GDM1 (cell line): Measurements from ENCODE around the gene TRAPPC12.
"Not testable (repeated sequence)": the region's sequence is repeated elsewhere in the genome, so short reads cannot be mapped to it uniquely, and the experiment has no call there.

Source experiments
- DNase-seq: peaks from one replicate; lab custom pipeline; 2025; lab: John Stamatoyannopoulos, UW

Gene TRAPPC12

DNA sequence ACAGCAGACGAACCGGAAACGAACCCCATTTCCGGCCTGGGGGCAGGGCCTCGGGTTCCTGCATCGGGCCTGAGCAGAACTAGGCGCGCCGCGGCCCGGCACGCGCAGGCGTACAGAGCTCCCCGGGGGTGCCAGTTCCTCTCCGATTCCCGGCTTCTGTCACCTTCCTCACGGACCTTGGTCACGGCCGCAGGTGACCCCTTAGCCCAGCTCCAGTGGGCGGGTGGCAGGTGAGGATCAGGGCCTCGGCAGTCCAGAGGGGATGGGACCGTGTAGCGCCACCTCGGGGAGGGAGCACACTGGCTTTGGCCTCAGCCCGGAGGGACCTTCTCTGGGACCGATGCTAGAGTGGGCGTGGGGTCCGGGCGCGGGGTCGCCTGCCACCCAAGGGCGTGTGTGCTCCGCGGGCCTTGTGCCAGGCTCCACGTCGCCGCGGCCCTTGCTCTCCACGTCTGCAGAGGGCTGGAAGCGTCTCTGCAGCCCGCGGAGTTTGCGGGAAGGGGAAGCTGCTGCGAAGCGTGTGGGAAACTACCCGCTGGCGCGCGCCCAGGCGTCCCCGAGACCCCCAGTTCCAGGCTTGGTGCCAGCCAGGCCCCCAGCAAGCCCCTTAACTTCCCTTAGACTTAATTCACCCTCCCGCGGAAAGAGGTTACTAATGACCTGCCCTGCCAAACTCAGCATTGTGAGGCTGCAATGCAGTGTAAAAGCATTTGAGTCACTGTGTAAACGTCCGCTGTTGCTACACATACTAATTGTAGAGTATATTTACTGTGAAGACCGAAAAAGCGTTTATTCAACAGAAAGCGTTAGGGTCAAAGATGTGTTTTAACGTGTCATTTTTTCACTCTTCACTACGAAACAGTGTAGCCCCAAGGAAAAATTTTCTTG, at the start of gene TRAPPC12:
Gene TRAPPC12, plus strand, starts transcription at position 48 of the 888 bp plus-strand sequence. CDS start 7,930 bp downstream, outside the sequence.
- DNase-seq = peak; percentile 86

DNA sequence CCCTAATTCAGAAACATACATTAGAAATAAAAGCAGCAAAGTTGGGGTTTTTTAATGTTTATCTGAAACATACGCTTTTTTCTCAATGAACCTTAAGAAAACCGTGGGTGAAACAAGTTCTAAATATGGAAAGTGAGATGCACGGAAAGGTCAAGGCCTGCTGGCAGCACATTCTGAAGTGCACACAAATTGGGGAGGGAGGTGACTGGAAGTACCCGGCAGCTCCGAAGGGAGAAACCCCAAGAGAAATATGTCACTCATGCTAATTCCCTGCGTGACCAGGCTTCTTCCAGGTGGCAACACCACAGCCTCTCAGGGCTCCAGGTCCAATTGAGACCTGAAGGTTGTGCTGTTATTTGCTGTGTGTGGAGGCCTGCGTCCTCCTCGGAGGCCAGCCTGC, 47.4 kb upstream of the TRAPPC12 start:
- no peak for DNase-seq

DNA sequence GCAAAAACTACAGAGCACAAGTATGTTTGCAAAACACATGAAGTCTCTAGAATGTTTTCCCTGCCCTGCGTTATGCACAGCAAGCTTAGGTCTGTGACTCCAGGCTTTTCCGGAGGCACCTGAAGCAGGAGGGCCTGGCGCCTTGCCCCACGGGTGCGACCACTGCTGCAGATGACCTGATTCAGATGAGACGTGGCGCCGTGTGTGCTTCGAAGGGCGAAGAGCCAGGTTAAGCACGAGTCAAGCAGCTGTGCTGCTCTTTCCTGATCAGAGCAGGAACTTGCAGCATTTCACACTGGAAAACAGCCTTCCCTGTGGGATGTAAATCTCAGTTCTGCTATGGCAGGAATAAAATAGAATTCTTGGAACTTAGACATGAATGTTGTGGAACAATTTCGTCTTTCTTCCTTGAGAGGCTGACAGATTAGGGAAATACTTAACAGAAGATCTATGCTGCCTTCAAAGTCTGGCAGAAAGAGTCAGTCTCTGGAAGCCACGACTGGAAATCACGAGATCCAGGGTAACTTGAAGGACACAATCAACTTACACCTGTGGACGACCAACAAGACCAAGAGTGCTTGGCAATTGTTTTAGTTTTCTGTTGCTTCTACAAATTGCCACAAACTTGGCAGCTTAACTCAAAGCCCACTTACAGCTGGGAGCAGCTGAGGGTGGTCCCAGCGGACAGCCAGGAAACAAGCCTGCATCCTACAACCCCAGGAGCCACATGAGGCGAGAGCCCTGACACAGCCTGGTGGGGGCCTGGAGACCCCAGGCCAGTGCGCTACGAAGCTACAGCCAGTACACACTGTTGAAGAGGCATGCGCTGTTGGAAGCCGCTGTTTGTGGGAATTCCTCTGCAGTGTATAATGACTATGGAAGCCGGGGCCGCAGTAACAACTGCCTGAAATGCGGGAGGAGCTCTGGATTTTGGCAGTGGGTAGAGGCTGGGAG, 44.8 kb upstream of the TRAPPC12 start:
- no peak for DNase-seq

DNA sequence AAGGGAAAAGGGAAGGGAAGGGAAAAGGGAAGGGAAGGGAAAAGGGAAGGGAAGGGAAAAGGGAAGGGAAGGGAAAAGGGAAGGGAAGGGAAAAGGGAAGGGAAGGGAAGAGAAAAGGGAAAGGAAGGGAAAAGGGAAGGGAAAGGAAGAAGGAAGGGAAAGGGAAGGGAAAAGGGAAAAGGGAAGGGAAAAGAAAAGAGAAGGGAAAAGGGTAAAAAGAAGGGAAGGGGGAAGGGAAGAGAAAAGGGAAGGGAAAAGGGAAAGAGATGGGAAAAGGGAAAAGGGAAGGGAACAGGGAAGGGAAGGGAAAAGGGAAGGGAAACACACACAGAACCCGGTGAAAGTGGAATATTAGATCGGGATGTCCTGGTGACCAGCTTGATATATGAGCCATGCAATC, 42.6 kb upstream of the TRAPPC12 start:
- no peak for DNase-seq

DNA sequence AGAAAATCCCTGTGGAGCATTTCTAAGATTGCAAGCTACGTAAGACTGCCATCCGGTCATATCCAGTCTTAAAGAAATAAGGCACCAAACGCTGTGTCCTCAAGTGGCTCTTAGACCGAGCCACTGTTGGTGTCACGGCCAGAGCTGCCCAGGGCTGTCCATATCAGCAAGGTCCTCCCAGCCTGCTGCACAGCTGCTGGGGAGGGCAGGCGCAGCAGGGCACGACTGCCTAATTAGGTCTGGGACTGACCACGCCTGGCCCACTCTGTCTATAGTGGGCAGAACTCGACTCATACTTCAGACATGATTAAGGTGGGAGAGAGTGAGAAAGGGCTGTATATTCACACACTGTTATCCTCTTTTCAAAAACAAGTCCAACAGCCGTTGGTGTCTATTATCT, 41.2 kb upstream of the TRAPPC12 start:
- DNase-seq = no peak

DNA sequence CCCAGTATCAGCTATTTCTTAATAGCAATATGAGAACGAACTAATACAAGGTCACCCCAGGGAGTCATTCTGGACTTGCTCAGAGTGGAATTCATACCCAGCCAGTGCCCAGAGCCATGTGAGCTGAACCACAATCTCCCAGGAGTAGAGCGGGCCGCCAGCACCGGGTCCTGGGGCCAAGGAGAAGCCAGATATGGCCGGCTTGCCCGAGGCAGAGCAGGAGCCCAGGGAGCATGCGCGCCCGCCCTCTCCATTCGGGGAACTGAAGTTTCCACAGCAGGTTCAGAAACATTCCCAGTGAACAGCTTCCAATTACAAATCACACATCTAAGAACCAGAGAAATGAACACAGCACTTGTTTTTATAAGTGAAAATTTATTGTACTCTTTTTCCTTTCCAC, 39.4 kb upstream of the TRAPPC12 start:
- no peak for DNase-seq

DNA sequence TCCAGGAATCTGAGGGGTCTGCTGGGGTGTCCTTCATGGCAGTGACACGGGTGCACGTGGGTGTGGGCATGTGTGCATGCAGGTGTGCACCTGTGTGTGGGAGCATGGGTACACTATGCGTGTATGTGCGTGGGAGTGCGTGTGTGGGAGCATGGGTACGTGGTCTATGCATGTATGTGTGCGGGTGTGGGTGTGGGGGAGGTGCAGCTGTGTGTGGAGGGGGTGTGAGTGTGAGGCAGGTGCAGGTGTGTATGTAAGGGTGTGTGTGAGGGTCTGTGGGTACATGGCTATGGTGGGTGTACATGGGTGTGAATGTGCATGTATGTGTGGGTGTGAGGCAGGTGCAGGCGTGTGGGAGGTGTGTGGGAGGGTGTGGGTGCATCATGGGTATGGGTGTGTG, 38.2 kb upstream of the TRAPPC12 start:
- DNase-seq = no peak

DNA sequence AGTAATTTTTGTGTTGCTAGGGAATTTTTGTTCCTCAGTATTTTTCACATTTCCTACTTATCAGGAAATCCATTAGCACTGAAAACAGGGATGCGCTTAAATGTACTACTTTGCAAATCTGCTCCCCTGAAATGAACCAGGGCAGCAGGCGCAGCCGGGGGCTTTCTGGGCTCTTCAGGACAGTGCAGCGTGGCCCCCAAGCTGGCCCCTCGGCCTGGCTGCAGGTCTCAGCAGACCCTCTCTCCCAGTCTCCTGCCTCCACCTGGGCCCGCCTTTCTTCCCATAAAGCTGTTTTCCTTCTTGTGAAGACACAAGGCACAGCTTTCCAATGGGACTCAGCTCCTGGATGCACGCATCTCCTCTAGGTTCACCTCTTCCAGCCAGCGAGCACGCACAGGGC, 37.2 kb upstream of the TRAPPC12 start:
- DNase-seq = no peak

DNA sequence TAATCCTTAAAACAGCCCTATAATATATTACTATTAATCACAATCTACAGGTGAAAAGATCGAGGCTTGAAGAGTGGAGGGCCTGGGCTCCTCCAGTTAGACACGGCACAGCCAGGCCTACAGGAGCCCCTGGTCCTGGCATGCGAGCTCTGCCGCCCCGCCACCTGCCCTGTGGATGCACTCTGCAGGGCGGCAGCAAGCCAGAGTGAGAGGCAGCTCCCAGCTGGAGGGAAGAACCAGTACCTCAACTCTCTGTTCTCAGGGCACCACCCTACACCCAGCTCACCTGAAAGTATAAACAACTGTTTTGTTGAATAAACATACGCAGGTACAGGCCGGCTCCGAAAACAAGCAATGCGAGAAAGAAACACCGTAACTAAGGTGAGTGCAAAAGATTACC, 36.5 kb upstream of the TRAPPC12 start:
- no peak for DNase-seq

DNA sequence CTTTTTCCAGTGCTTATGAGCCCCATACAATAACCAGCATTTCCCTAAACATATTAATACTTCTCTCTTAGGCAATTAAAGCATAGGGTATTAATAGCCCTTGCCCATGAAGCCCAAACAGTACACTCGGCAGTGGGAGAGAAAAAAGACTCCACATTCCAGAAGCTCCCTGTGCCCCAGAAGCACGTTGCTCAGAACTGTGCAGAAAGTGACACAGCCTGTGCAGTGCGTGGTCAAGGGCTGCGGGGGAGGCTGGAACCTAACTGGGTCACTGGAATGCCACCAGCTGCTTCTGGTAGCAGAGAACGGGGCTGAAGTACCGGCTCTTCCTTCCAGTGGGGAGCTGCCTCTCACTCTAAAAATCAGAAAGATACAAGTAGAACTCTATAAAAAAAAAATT, 34.6 kb upstream of the TRAPPC12 start:
- no peak for DNase-seq

DNA sequence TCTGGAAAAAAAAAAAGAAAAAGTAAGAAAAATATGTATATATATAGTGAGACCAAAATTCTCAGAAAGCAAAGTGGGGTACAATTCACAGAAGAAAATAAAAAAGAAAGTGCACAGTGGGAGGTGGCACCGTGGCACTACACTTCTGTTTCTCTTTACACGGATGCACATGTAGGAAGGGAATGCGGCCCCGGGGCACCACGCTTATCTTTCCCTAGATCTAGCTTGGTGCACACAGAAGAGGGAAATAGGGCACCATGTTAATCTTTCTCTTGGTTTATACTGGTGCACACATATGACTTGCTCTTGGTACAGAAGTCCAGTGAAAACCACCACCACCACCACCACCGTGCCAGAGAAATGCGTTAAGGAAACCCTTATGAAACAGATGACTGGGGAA, 33.9 kb upstream of the TRAPPC12 start:
- no peak for DNase-seq

DNA sequence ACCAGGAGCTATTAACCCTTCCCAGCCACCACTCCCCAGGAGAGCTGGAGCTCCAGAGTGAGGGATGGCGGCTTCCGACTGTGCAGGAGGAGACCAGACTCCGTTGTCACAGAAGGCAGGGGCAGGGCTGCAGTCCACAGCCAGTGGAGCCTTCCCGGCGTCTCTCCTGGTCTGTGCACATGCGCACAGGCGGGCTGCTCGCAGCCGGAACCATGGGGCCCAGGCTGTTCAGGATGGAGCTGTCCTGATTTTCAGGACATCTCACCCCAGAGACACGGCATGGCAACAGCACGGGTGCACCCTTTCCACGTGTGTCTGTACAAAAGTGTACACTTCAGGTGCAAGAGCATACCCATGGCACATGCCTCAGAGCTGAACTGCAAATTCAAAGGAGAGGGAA, 30.7 kb upstream of the TRAPPC12 start:
- no peak for DNase-seq

DNA sequence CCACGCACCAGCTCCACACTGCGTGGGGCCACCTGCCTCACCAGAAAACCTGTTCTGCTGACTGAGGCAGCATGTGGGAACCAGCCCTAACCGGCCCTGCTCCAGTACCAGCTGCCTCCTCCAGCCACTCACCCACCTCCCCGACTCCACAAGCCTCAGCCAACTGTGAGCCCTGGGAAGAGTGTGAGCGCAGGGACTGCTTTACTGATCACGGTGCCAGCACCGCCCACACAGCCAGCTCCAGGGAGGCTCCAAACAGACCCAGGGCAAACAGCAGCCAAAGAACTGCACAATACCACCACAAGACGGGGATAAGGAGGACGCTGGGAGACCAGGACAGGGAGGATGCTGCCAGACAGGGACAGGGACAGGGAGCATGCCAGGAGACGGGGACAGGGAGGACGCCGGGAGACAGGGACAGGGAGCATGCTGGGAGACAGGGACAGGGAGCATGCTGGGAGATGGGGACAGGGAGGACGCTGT, 30.2 kb upstream of the TRAPPC12 start:
- DNase-seq = no peak

DNA sequence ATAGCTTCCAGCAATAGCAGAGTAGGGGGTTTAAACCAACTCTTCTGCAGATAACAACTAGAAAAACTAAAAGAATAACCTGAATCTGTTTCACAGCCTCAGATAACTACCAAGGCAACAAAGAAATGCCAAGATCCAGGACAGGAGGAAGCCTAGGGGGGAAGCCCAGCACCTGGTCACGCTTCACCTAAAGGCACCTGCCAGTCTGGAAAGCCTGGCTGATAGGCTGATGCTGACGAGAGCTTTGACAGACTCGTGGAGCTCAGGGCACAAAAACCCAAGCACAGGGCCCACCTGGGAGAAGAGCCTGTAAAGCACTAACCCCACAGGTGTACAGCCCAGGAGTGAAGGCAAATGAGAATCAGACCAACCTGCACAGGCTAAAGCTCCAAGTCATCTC, 24.5 kb upstream of the TRAPPC12 start:
- DNase-seq = no peak

DNA sequence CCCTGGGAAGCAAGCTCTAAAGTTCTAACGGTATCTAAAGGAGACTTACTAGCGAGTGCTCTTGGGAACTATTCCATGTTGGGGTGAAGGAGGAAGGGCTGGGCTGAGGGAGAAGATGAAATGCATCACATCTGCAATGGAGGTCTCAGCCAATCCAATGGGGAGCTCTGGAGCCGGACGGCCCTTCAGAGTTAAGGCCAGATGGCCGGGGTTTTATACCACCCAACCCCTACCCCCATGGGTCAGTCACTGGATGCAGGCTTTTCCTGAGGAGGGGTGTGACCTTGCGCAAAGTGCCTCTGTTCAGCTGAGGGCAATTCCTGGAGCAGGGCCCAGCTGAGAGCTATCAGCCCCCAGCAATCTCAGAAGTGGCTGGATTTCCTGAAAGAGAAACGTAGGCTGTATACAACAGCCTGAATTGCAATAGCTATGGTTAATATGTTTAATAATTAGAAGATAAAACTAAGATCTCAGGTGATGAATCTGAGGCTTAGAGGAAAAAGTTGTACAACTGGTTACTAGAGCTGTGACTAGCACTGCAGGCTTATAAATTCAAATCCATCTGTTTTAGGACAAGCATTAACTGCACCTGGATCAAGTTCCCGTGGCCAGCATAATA, 23.4 kb upstream of the TRAPPC12 start:
- no peak for DNase-seq

DNA sequence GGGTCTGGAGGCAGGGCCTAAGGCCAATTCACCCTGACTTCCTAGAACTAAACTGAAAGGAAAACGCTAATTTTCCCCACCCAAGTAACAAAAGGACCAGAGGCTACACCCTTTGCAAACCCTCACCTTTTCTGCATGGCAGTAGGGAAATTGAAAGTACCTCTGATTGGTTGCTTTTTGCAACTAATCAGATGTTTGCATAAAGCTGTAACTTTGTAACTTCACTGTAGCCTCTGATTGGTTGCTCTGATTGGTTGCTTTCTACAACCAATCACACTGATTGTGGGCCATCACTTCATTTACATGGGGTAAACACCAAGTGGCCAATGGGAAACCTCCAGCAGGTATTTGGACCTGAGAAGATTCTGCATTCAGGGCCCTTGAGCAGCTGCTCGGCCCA, 22.7 kb upstream of the TRAPPC12 start:
- DNase-seq = no peak

DNA sequence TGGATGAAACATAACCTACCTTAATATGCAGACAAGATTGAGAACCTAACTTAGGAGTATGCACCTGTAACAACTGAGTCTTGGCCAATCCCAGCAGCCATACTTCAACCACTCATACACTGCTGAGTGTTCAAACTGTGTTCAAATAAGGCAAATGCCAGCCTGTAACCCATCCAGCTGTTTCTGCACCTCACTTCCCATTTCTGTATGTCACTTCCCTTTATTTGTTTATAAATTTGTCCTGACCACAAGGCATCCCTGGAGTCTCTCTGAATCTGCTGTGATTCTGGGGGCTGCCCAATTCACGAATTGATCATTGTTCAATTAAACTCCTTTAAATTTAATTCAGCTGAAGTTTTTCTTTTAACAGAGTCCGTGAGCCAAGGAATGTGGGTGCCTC, 22.0 kb upstream of the TRAPPC12 start:
- not testable (repeated sequence) for DNase-seq

DNA sequence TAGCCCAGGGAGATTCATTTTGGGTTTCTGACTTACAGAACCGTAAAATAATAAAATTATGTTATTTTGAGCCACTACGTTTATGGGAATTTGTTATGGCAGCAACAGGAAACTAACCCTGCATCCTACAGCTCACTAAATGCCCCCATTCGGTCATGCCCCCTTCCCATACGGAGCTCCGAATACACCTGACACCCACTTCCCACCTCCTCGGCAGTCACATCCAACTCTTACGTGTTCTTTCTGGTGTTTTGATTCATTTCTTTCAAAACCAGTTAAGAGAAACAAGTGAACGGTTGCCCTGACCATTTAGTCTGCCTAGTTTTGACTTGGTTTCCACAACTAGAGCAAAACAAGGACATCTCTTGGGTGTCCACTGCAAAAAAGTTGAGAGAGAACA, 21.6 kb upstream of the TRAPPC12 start:
- no peak for DNase-seq

DNA sequence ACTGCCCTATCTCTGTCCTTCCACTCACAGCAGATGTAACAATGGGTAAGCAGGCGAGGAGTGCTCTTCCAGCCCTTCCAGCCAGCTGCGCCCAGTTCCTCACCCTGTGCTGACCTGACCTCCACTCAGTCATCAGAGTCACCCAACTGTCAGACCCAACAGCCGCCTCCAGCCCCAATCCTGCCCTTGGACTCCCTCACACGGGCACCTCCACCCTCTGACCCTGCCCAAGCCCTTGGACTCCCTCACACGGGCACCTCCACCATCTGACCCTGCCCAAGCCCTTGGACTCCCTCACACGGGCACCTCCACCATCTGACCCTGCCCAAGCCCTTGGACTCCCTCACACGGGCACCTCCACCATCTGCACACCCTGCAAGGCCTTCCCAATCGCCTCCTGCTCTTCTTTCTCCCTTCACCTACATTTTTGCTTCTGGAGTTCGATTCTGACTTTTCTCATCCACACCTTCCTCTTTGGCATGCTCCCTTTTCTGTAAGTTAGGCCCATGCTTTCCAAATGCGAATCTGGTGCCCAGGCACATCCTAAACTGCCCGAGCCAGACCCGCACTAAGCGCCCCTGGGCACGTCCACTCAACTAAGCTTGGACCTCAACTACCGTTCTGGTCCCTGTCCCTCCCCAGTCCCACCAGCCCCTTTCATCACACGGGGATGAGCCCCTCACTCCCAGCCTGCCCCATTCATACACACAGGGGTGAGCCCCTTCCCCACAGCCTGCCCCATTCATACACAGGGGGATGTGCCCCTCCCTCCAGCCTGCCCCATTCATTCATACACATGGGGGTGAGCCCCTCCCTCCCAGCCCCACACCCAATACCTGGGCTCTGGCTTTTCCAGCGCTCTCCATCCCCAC, 17.7 kb upstream of the TRAPPC12 start:
- DNase-seq = no peak

DNA sequence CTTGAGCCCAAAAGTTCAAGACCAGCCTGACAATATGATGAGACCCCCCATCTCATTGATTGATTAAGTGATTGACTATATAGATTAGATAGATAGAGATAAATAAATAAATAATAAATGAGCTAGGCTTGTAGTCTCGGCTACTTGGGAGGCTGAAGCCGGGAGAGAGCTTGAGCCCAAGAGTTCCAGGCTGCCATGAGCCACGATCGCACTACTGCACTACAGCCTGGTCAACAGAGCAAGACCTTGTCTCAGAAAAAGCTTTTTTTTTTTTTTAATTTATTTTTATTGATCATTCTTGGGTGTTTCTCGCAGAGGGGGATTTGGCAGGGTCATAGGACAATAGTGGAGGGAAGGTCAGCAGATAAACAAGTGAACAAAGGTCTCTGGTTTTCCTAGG, 14.3 kb upstream of the TRAPPC12 start:
- no peak for DNase-seq

DNA sequence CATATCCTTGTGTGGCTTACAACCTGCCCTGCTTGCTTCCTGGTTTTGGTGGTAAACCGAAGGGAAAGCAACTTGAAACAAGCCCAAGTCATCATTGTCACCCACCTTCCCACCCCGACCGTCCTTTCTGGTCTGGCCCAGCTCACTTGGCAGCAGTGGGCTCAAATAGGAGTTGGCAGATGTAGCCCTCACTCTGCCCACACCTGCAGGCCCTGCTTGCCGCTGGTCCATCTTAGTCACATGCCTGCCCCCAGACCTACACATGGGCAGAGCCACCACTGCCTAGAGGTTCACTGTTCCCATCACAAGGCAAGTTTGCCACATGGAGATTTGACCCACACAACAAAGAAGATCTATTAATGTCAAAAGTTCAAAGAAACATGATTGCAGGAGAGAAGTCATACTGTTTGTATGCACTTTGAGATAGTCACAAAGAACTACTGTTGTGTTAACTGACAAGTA, 11.2 kb upstream of the TRAPPC12 start:
- no peak for DNase-seq
